HEK293T (cell line): ENCODE measurements around the gene ZNF398.

Experiments used
- CTCF ChIA-PET: fragments of 350-600 bp; formaldehyde crosslinking; extraction: SDS; loops from one replicate; lab custom pipeline; 2021; ENCODE audit warnings: antibody characterized with exemption, inconsistent platforms; lab: Yijun Ruan, JAX
- POLR2A ChIA-PET: fragments of 350-600 bp; formaldehyde crosslinking; extraction: SDS; loops from one replicate; lab custom pipeline; 2020; ENCODE audit warnings: antibody characterized with exemption, inconsistent platforms; lab: Yijun Ruan, JAX
- DNase-seq: peaks from one replicate; pipeline ENCODE4 v3.0.0; 2012; ENCODE audit warnings: mixed read lengths; ENCODE audit errors: extremely low spot score
- ARNT ChIP-seq: fragments of 450-650 bp; IDR thresholded peaks from 2 replicates; pipeline ENCODE4 v1.6.1; 2017; ENCODE audit warnings: mild to moderate bottlenecking
- BHLHE40 ChIP-seq: fragments of 450-650 bp; IDR thresholded peaks from 2 replicates; pipeline ENCODE4 v1.6.1; 2016; ENCODE audit warnings: mild to moderate bottlenecking, moderate library complexity, borderline replicate concordance
- CTBP1 ChIP-seq: fragments of 450-650 bp; IDR thresholded peaks from 2 replicates; pipeline ENCODE4 v1.6.1; 2016; ENCODE audit warnings: borderline replicate concordance
- ELF4 ChIP-seq: fragments of 450-650 bp; IDR thresholded peaks from 2 replicates; pipeline ENCODE4 v1.6.1; 2017; ENCODE audit warnings: antibody characterized with exemption
- FOXA1 ChIP-seq: fragments of 450-650 bp; IDR thresholded peaks from 2 replicates; pipeline ENCODE4 v1.6.1; 2016; ENCODE audit warnings: mild to moderate bottlenecking
- FOXK2 ChIP-seq: fragments of 450-650 bp; IDR thresholded peaks from 2 replicates; pipeline ENCODE4 v1.6.1; 2016; ENCODE audit warnings: mild to moderate bottlenecking
- FOXM1 ChIP-seq: fragments of 450-650 bp; IDR thresholded peaks from 2 replicates; pipeline ENCODE4 v1.6.1; 2017; ENCODE audit warnings: mild to moderate bottlenecking, borderline replicate concordance
- HDGF ChIP-seq: fragments of 450-650 bp; IDR thresholded peaks from 2 replicates; pipeline ENCODE4 v1.6.1; 2017; ENCODE audit warnings: antibody characterized with exemption, borderline replicate concordance
- L3MBTL2 ChIP-seq: fragments of 450-650 bp; conservative IDR thresholded peaks from 2 replicates; pipeline ENCODE4 v1.6.1; 2016; ENCODE audit warnings: mild to moderate bottlenecking
- LEF1 ChIP-seq: fragments of 450-650 bp; IDR thresholded peaks from 2 replicates; pipeline ENCODE4 v1.6.1; 2017; ENCODE audit warnings: mild to moderate bottlenecking, borderline replicate concordance
- NFRKB ChIP-seq: fragments of 450-650 bp; IDR thresholded peaks from 2 replicates; pipeline ENCODE4 v1.6.1; 2016; ENCODE audit warnings: mild to moderate bottlenecking, moderate library complexity
- SP1 ChIP-seq: fragments of 450-650 bp; IDR thresholded peaks from 2 replicates; pipeline ENCODE4 v1.6.1; 2017
- SUZ12 ChIP-seq: fragments of 450-650 bp; IDR thresholded peaks from 2 replicates; pipeline ENCODE4 v1.6.1; 2016; ENCODE audit warnings: mild to moderate bottlenecking
- TARDBP ChIP-seq: fragments of 450-650 bp; IDR thresholded peaks from 2 replicates; pipeline ENCODE4 v1.6.1; 2016
- ZNF384 ChIP-seq: fragments of 450-650 bp; IDR thresholded peaks from 2 replicates; pipeline ENCODE4 v1.6.1; 2016
- TF ChIP-seq, protein P1 (sequence below): fragments of 450-650 bp; IDR thresholded peaks from 2 replicates; pipeline ENCODE4 v1.6.1; 2016

Gene ZNF398, protein sequence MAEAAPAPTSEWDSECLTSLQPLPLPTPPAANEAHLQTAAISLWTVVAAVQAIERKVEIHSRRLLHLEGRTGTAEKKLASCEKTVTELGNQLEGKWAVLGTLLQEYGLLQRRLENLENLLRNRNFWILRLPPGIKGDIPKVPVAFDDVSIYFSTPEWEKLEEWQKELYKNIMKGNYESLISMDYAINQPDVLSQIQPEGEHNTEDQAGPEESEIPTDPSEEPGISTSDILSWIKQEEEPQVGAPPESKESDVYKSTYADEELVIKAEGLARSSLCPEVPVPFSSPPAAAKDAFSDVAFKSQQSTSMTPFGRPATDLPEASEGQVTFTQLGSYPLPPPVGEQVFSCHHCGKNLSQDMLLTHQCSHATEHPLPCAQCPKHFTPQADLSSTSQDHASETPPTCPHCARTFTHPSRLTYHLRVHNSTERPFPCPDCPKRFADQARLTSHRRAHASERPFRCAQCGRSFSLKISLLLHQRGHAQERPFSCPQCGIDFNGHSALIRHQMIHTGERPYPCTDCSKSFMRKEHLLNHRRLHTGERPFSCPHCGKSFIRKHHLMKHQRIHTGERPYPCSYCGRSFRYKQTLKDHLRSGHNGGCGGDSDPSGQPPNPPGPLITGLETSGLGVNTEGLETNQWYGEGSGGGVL

DNA sequence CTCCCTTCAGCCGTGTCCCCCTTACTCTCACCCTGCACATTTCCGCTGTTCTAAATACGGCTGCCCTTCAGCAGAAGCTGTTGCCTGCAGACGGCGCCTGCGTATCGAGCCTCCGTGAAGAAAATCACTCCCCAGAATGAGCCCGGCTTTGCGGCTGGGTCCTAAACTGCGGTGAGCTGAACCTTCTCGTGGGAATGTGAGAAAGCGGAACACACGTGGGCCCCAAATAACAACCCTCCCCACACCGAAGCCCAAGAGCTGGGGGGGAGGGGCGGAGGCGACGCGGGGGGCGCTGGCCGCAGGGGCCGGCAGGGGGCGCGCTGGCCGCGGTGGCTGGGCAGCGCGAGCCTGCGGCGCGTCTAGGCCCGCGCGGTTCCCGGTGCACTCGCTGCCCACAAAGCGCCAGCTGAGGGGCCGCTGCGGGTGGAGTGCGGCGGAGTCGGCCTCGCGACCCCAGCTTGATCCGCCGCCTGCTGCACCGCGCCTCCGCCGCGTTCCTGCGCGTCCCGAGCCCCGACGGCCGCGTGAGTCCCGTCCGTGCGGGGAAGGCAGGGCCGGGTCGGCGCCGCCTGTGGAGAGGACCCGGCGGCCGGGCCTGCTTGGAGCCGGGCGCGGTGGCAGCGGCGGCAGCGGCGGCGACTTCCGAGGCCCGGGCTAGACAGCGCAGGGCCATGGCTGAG is at the start of gene ZNF398:
TSS of gene ZNF398 (plus strand) at position 382 of the 680 bp plus-strand sequence. CDS start at position 672, 290 bp downstream.
- ChIA-PET POLR2A (interaction anchor here (0.6 to 4.8 kb wide), 23 partner anchors 8 to 1939 kb away, joined by 3 to 88 read pairs (median 4); partner anchors contain the start of genes ZNF282, ZNF425 and ZNF783), CTCF (interaction anchor here (0.6 to 4.8 kb wide), 9 partner anchors 9 to 1881 kb away, joined by 3 to 40 read pairs (median 4); partner anchors contain the start of genes ABCB8, ZNF282 and ZNF425)
- peak; percentile 97 for DNase-seq

DNA sequence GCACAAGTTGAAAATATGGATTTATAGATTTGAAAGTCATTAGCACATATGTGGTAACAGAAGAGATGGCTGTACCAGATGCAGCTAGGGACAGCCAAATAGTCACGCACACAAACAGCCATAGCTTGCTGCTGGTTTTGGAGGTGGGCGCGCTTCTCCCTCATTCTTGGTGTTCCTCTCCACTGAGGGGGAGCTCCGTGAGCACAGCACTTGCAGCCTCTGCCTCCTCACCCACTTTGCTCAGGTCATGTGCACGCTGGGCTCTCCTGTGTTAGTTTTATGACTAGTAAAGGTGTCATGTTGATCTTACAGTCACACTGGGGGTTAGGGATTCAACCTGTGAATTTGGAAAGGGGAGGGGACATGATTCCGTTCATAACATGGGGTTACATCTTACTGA is 48.2 kb upstream of the ZNF398 start:
- no peak for DNase-seq
- TF ChIP-seq FOXM1 (no peak), HDGF (no peak), FOXK2 (no peak), SP1 (no peak)
- CTCF ChIA-PET = no interaction called here
- POLR2A ChIA-PET = interaction anchor here (0.7 to 1.2 kb wide), 2 partner anchors 26 to 1868 kb away, joined by 4 to 5 read pairs; no protein-coding TSS in a partner anchor

More for the DNA sequence above, at the start of gene ZNF398:
- TF ChIP-seq L3MBTL2 (no peak), FOXK2 (no peak), FOXM1 (peak; percentile 46; the same call in 1 of the 2 replicates), TARDBP (no peak), LEF1 (peak; percentile 96)
- TF ChIP-seq, protein P1, sequence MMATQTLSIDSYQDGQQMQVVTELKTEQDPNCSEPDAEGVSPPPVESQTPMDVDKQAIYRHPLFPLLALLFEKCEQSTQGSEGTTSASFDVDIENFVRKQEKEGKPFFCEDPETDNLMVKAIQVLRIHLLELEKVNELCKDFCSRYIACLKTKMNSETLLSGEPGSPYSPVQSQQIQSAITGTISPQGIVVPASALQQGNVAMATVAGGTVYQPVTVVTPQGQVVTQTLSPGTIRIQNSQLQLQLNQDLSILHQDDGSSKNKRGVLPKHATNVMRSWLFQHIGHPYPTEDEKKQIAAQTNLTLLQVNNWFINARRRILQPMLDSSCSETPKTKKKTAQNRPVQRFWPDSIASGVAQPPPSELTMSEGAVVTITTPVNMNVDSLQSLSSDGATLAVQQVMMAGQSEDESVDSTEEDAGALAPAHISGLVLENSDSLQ = peak; percentile 70; the same call in 1 of the 2 replicates

DNA sequence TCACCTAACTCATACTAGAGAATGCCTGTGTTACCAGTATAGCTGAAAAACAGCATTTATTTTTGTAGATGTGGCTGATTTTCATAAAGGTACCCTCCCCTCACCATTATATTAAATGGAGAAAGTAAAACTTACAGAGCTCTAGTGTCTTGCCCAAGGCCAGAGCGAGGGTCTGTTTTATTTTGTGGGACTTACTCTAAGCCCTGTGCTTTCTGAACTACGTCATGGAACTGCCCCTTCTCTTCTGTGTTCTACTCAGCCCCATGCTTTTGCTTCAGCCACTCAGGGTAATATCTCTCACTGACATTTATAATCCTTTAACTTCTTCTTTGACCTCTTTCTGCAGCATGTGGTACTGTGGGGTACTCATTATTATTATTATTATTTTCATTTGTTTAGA is 46.4 kb upstream of the ZNF398 start:
- DNase-seq = no peak
- no peak for TF ChIP-seq SP1
- TF ChIP-seq, protein P1 = no peak
- no peak for TF ChIP-seq NFRKB
- no peak for TF ChIP-seq FOXM1
- TF ChIP-seq CTBP1 = no peak
- no peak for TF ChIP-seq ARNT
- TF ChIP-seq LEF1 = no peak
- TF ChIP-seq SUZ12 = no peak
- TF ChIP-seq ELF4 = no peak
- no peak for TF ChIP-seq FOXA1
- TF ChIP-seq TARDBP = no peak
- no peak for TF ChIP-seq HDGF
- TF ChIP-seq L3MBTL2 = no peak
- no peak for TF ChIP-seq BHLHE40
- TF ChIP-seq ZNF384 = no peak
- no peak for TF ChIP-seq FOXK2
- ChIA-PET POLR2A (no interaction called here), CTCF (interaction anchor here (1.0 kb wide), 2 partner anchors 26 to 96 kb away, joined by 3 to 4 read pairs; no protein-coding TSS in a partner anchor)

DNA sequence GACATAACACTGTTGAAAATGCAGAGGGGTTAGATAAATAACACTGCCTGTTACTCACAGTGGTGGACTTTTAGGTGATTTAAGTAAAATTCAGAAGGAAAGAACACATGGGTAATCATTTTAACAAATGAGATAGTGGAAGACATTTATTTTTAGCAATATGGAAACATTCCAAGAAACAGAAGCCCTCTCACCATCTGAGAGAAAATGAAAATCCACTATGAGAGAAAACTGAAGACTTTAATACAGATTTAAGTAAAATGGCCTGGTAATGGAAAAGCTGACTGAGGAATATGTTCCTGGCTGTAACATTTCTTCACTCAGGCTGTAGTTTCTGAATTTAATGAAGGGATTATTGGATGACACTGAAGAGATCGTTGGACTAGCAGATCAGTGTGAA is 44.6 kb upstream of the ZNF398 start:
- no peak for DNase-seq
- POLR2A ChIA-PET = interaction anchor here (1.0 kb wide), 1 partner anchor 45 kb away, joined by 3 read pairs; the partner anchor contains the start of gene ZNF398
- TF ChIP-seq FOXA1 (no peak), ELF4 (no peak)
- CTCF ChIA-PET = no interaction called here

DNA sequence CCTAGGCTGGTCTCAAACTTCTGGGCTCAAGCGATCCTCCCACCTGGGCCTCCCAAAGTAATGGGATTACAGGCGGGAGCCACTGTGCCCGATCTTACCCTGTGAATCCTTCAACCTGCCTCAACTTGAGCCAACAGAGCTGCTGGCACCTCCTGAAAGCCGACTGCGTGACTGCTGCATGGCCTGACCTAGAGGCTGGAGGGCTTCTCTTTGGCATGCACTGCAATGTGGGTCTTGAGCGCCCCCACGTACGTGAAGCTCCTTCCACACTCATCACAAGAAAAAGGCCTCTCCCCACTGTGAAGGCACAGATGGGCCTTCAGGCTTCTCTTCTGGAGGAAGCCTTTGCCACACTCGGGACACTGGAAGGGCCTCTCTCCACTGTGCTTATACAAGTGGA is 43.8 kb upstream of the ZNF398 start:
- POLR2A ChIA-PET = interaction anchor here (1.0 kb wide), 1 partner anchor 44 kb away, joined by 3 read pairs; the partner anchor contains the start of gene ZNF398
- no peak for DNase-seq
- CTCF ChIA-PET = interaction anchor here (0.5 to 0.7 kb wide), 2 partner anchors 11 to 14 kb away, joined by 3 to 4 read pairs; no protein-coding TSS in a partner anchor
- no peak for TF ChIP-seq NFRKB
- TF ChIP-seq L3MBTL2 = no peak
- TF ChIP-seq TARDBP = no peak
- no peak for TF ChIP-seq LEF1
- TF ChIP-seq HDGF = no peak
- TF ChIP-seq ELF4 = no peak
- TF ChIP-seq CTBP1 = no peak
- no peak for TF ChIP-seq ZNF384
- TF ChIP-seq, protein P1 = no peak

DNA sequence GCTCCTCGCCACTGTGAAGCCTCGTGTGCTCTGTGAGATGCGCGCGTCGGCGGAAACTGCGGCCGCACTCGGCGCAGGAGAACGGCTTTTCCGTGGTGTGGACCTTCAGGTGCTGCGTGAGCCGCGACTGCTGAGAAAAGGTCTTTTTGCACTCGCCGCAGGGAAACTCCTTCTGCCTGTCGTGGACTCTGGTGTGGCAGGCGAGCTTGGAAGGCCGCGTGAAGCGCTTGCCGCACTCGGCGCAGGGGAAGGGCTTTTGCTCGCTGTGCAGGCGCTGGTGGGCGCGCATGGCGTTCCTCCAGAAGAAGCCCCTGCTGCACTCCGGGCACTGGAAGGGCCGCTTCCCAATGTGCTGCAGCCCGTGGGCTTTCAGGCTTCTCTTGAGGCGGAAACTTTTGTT is 43.0 kb upstream of the ZNF398 start:
- CTCF ChIA-PET = interaction anchor here (1.1 to 1.8 kb wide), 2 partner anchors 38 to 99 kb away, joined by 3 to 4 read pairs; no protein-coding TSS in a partner anchor
- POLR2A ChIA-PET = no interaction called here
- DNase-seq = no peak
- no peak for TF ChIP-seq ELF4
- TF ChIP-seq NFRKB = no peak
- TF ChIP-seq, protein P1 = no peak
- TF ChIP-seq LEF1 = no peak
